Suprapubic skin (tissue), 4 donors: ENCODE measurements around the gene PLAAT4.
"Not testable (repeated sequence)": the region's sequence is repeated elsewhere in the genome, so short reads cannot be mapped to it uniquely, and the experiment has no call there.

Source experiments
- POLR2A ChIP-seq, 2 donors: fragments of 450-650 bp; IDR thresholded peaks; one replicate each; pipeline ENCODE4 v1.6.1; 2017; ENCODE audit warnings: antibody characterized with exemption in 2 of 2, mild to moderate bottlenecking in 2 of 2, moderate library complexity in 2 of 2
- POLR2AphosphoS5 ChIP-seq, 3 donors: sonication (generic); formaldehyde crosslinking; IDR thresholded peaks; one replicate each; pipeline ENCODE4 v1.6.1; 2017; ENCODE audit warnings: antibody characterized with exemption in 3 of 3
- TF ChIP-seq, protein P1 (sequence below), 2 donors: fragments of 200-600 bp in 1 of 2; fragments of 450-650 bp in 1 of 2; sonication (generic) in 1 of 2; IDR thresholded peaks; one replicate each; pipeline ENCODE4 v1.5.1; 2016 to 2019; ENCODE audit warnings: antibody characterized with exemption in 2 of 2, mild to moderate bottlenecking in 1 of 2, moderate library complexity in 1 of 2

DNA sequence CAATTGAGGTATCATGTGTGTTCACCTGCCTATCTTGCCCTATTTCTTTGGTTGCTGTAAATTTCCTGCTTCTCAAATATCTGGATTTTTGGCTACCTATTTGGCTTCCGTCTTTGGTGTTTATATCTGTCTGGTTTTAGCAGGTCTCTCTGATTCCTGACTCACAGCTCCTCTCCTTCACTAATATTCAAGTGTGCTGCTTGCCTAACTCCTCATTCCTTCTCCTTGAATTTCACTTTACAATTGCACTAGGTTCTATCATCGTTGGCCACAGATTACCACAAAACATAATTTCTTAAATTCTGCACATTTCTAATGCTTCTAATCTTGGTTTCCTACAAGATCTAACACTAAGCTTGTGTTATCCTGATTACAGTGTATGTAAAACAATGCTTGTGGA is 5.9 kb downstream of the PLAAT4 start:
- TF ChIP-seq POLR2AphosphoS5, POLR2A (IDR thresholded peaks at IDR 0.05): not testable (repeated sequence)
- TF ChIP-seq, protein P1, sequence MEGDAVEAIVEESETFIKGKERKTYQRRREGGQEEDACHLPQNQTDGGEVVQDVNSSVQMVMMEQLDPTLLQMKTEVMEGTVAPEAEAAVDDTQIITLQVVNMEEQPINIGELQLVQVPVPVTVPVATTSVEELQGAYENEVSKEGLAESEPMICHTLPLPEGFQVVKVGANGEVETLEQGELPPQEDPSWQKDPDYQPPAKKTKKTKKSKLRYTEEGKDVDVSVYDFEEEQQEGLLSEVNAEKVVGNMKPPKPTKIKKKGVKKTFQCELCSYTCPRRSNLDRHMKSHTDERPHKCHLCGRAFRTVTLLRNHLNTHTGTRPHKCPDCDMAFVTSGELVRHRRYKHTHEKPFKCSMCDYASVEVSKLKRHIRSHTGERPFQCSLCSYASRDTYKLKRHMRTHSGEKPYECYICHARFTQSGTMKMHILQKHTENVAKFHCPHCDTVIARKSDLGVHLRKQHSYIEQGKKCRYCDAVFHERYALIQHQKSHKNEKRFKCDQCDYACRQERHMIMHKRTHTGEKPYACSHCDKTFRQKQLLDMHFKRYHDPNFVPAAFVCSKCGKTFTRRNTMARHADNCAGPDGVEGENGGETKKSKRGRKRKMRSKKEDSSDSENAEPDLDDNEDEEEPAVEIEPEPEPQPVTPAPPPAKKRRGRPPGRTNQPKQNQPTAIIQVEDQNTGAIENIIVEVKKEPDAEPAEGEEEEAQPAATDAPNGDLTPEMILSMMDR (IDR thresholded peaks at IDR 0.05) = not testable (repeated sequence)
